Astrocyte (in vitro differentiated cells and primary cell): ENCODE results near the gene TESK2.

Source experiments
- EZH2 ChIP-seq: IDR thresholded peaks from 2 replicates; pipeline ENCODE4 v1.6.1; 2012; ENCODE audit warnings: mild to moderate bottlenecking, low read length, inconsistent platforms; ENCODE audit not compliant: insufficient read depth
- TF ChIP-seq, protein P1 (sequence below): IDR thresholded peaks from 2 replicates; pipeline ENCODE4 v1.5.1; 2011; ENCODE audit warnings: low read depth, mild to moderate bottlenecking, inconsistent platforms, low read length, moderate library complexity; ENCODE audit not compliant: insufficient read depth

- TF ChIP-seq, protein P1, sequence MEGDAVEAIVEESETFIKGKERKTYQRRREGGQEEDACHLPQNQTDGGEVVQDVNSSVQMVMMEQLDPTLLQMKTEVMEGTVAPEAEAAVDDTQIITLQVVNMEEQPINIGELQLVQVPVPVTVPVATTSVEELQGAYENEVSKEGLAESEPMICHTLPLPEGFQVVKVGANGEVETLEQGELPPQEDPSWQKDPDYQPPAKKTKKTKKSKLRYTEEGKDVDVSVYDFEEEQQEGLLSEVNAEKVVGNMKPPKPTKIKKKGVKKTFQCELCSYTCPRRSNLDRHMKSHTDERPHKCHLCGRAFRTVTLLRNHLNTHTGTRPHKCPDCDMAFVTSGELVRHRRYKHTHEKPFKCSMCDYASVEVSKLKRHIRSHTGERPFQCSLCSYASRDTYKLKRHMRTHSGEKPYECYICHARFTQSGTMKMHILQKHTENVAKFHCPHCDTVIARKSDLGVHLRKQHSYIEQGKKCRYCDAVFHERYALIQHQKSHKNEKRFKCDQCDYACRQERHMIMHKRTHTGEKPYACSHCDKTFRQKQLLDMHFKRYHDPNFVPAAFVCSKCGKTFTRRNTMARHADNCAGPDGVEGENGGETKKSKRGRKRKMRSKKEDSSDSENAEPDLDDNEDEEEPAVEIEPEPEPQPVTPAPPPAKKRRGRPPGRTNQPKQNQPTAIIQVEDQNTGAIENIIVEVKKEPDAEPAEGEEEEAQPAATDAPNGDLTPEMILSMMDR, result no peak
- no peak for TF ChIP-seq EZH2
Measured at GRCh38 chr1:45485949-45486348, 5.0 kb downstream of the TESK2 start.
